ENCODE results near the gene NXPE3.

- TF ChIP-seq ZBED1 (IDR thresholded peaks at IDR 0.05; ENCODE audit: borderline replicate concordance) (no peak), ATF7 (IDR thresholded peaks at IDR 0.05; ENCODE audit: low read depth) (no peak), CHD2 (IDR thresholded peaks at IDR 0.05; ENCODE audit: borderline replicate concordance, low read depth, low read length) (no peak), RAD21 (IDR thresholded peaks at IDR 0.05; ENCODE audit: insufficient read depth, low read depth, low read length) (no peak), SREBF1 (IDR thresholded peaks at IDR 0.05; ENCODE audit: low read length) (no peak), EGR1 (IDR thresholded peaks at IDR 0.05; ENCODE audit: borderline replicate concordance in 1 of 2, low read depth in 2 of 2, low read length in 2 of 2) (no peak), NFIC (IDR thresholded peaks at IDR 0.05; ENCODE audit: low read depth, low read length) (no peak), NFXL1 (IDR thresholded peaks at IDR 0.05; ENCODE audit: borderline replicate concordance) (no peak), TAF1 (IDR thresholded peaks at IDR 0.05; ENCODE audit: borderline replicate concordance, low read depth, low read length) (no peak), SMC3 (IDR thresholded peaks at IDR 0.05; ENCODE audit: borderline replicate concordance, low read length) (no peak), CTCF (IDR thresholded peaks at IDR 0.05 in 2 of 3, conservative IDR thresholded peaks at IDR 0.05 in 1 of 3; ENCODE audit: control insufficient read depth in 2 of 3, extremely low read depth in 1 of 3, insufficient read depth in 1 of 3, low read depth in 3 of 3, low read length in 3 of 3) (no peak)
- TF ChIP-seq, protein P1, sequence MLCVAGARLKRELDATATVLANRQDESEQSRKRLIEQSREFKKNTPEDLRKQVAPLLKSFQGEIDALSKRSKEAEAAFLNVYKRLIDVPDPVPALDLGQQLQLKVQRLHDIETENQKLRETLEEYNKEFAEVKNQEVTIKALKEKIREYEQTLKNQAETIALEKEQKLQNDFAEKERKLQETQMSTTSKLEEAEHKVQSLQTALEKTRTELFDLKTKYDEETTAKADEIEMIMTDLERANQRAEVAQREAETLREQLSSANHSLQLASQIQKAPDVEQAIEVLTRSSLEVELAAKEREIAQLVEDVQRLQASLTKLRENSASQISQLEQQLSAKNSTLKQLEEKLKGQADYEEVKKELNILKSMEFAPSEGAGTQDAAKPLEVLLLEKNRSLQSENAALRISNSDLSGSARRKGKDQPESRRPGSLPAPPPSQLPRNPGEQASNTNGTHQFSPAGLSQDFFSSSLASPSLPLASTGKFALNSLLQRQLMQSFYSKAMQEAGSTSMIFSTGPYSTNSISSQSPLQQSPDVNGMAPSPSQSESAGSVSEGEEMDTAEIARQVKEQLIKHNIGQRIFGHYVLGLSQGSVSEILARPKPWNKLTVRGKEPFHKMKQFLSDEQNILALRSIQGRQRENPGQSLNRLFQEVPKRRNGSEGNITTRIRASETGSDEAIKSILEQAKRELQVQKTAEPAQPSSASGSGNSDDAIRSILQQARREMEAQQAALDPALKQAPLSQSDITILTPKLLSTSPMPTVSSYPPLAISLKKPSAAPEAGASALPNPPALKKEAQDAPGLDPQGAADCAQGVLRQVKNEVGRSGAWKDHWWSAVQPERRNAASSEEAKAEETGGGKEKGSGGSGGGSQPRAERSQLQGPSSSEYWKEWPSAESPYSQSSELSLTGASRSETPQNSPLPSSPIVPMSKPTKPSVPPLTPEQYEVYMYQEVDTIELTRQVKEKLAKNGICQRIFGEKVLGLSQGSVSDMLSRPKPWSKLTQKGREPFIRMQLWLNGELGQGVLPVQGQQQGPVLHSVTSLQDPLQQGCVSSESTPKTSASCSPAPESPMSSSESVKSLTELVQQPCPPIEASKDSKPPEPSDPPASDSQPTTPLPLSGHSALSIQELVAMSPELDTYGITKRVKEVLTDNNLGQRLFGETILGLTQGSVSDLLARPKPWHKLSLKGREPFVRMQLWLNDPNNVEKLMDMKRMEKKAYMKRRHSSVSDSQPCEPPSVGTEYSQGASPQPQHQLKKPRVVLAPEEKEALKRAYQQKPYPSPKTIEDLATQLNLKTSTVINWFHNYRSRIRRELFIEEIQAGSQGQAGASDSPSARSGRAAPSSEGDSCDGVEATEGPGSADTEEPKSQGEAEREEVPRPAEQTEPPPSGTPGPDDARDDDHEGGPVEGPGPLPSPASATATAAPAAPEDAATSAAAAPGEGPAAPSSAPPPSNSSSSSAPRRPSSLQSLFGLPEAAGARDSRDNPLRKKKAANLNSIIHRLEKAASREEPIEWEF (IDR thresholded peaks at IDR 0.05; ENCODE audit: insufficient replicate concordance, low read depth, low read length), result no peak
- TF ChIP-seq, protein P2, sequence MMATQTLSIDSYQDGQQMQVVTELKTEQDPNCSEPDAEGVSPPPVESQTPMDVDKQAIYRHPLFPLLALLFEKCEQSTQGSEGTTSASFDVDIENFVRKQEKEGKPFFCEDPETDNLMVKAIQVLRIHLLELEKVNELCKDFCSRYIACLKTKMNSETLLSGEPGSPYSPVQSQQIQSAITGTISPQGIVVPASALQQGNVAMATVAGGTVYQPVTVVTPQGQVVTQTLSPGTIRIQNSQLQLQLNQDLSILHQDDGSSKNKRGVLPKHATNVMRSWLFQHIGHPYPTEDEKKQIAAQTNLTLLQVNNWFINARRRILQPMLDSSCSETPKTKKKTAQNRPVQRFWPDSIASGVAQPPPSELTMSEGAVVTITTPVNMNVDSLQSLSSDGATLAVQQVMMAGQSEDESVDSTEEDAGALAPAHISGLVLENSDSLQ (IDR thresholded peaks at IDR 0.05), result no peak
Measured at GRCh38 chr3:101836160-101836559, 57.1 kb downstream of the NXPE3 start.
